Left forelimb (tissue), 1 donor: ENCODE measurements around the gene ACBD6.

Experiments used
- DNase-seq: peaks from one replicate; pipeline ENCODE4 v3.0.0-alpha.2; 2018; ENCODE audit warnings: low spot score

The ACBD6 gene

GRCh38 chr1:180256341-180257027 lies 245.9 kb downstream of the ACBD6 start:
- DNase-seq, result no peak

GRCh38 chr1:180255536-180256340 lies 246.6 kb downstream of the ACBD6 start:
- no peak for DNase-seq

- no peak for DNase-seq
Observed at GRCh38 chr1:180254854-180255253, 247.5 kb downstream of the ACBD6 start.

- no peak for DNase-seq
Observed at GRCh38 chr1:180254496-180254819, 247.9 kb downstream of the ACBD6 start.

GRCh38 chr1:180253585-180254495 lies 248.5 kb downstream of the ACBD6 start:
- DNase-seq, result no peak

- DNase-seq, result no peak
Observed at GRCh38 chr1:180252638-180253536, 249.5 kb downstream of the ACBD6 start.

GRCh38 chr1:180251526-180252305 lies 250.7 kb downstream of the ACBD6 start:
- no peak for DNase-seq

- no peak for DNase-seq
Observed at GRCh38 chr1:180250883-180251509, 251.4 kb downstream of the ACBD6 start.

- no peak for DNase-seq
Observed at GRCh38 chr1:180250499-180250770, 251.9 kb downstream of the ACBD6 start.

- DNase-seq, result no peak
Observed at GRCh38 chr1:180249725-180250498, 252.5 kb downstream of the ACBD6 start.

GRCh38 chr1:180248731-180249681 lies 253.4 kb downstream of the ACBD6 start:
- no peak for DNase-seq

- no peak for DNase-seq
Observed at GRCh38 chr1:180248176-180248575, 254.2 kb downstream of the ACBD6 start.

- no peak for DNase-seq
Observed at GRCh38 chr1:180247580-180247979, 254.8 kb downstream of the ACBD6 start.

GRCh38 chr1:180247061-180247460 lies 255.3 kb downstream of the ACBD6 start:
- no peak for DNase-seq

GRCh38 chr1:180246579-180246978 lies 255.8 kb downstream of the ACBD6 start:
- no peak for DNase-seq

- no peak for DNase-seq
Observed at GRCh38 chr1:180244840-180245239, 257.5 kb downstream of the ACBD6 start.

- no peak for DNase-seq
Observed at GRCh38 chr1:180243517-180244221, 258.7 kb downstream of the ACBD6 start.
